ENCODE data around the gene ATP6V0E2.

GRCh38 chr7:149880638-149881311 lies 7.0 kb downstream of the ATP6V0E2 start:
- TF ChIP-seq CTCF (IDR thresholded peaks at IDR 0.05; ENCODE audit: low read depth, low read length) (no peak), POLR2A (IDR thresholded peaks at IDR 0.05; ENCODE audit: extremely low read depth, insufficient read length) (no peak), MAX (IDR thresholded peaks at IDR 0.05; ENCODE audit: low read depth, low read length) (no peak)
